ENCODE measurements around the gene RUNX3.

DNA sequence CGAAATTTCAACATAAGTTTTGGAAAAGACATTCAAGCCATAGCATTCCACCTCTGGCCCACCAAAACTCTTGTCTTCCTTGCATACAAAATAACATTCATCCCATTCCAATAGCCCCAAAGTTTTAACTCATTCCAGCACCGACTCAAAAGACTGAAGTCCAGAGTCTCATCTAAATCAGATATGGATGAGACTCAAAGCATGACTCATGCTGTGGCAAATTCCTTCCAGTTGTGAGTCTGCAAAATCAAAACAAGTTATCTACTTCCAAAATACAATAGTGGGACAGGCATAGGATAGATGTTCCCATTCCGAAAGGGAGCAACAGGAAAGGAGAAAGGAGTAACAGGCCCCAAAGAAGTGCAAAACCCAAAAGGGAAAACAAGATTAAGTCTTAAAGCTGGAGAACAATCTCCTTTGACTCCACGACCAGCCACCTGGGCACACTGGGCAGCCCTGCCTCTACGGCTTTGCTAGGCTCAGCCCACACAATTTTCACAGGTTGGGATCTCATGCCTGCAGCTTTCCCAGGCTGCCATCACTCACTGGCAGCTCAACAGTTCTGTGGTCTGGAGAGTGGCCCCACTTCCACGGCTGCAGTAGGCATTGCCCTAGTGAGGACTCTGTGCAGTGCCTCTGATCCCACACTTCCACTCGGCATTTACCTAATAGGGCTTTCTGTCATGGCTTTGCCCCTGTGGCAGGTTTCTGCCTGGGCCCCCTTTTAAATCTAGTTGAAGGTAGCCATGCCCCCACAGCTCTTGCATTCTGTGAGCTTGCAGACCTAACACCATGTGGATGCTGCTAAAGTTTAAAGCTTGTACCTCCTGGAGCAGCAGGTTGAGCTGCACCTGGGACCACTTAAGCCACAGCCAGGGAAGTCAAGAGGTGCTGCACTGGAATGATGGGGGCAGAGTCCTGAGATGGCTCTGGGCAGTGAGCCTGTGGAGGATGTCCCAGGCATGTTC, 51.0 kb downstream of the RUNX3 start:
- no peak for TF ChIP-seq SRF (IDR thresholded peaks at IDR 0.05; ENCODE audit: low read depth, low read length)
- TF ChIP-seq SIX5 (IDR thresholded peaks at IDR 0.05; ENCODE audit: low read depth, low read length), result no peak
- no peak for TF ChIP-seq RXRA (IDR thresholded peaks at IDR 0.05; ENCODE audit: insufficient read depth, low read depth, low read length)
- TF ChIP-seq, protein P1, sequence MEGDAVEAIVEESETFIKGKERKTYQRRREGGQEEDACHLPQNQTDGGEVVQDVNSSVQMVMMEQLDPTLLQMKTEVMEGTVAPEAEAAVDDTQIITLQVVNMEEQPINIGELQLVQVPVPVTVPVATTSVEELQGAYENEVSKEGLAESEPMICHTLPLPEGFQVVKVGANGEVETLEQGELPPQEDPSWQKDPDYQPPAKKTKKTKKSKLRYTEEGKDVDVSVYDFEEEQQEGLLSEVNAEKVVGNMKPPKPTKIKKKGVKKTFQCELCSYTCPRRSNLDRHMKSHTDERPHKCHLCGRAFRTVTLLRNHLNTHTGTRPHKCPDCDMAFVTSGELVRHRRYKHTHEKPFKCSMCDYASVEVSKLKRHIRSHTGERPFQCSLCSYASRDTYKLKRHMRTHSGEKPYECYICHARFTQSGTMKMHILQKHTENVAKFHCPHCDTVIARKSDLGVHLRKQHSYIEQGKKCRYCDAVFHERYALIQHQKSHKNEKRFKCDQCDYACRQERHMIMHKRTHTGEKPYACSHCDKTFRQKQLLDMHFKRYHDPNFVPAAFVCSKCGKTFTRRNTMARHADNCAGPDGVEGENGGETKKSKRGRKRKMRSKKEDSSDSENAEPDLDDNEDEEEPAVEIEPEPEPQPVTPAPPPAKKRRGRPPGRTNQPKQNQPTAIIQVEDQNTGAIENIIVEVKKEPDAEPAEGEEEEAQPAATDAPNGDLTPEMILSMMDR (IDR thresholded peaks at IDR 0.05; ENCODE audit: control extremely low read depth in 1 of 3, insufficient read depth in 1 of 3, low read depth in 1 of 3, low read length in 3 of 3), result no peak
- no peak for TF ChIP-seq POLR2A (IDR thresholded peaks at IDR 0.05; ENCODE audit: control extremely low read depth in 1 of 2, low read depth in 2 of 2, low read length in 2 of 2)

Data from H1 (cell line).